HG03378 (cell line): ENCODE data around the gene BCAP31.
"Not testable (repeated sequence)": the region's sequence is repeated elsewhere in the genome, so short reads cannot be mapped to it uniquely, and the experiment has no call there.

Experiments used
- ATAC-seq: cut with Tn5 transposase; IDR thresholded peaks from one replicate; pipeline ENCODE4 v1.9.1; 2021; ENCODE audit warnings: mild to moderate bottlenecking, moderate library complexity; ENCODE audit not compliant: unreplicated experiment

BCAP31 gene

GRCh38 chrX:153763298-153763932 is 39.2 kb upstream of the BCAP31 start:
- no peak for ATAC-seq

GRCh38 chrX:153762626-153763173 is 38.5 kb upstream of the BCAP31 start:
- ATAC-seq: no peak

GRCh38 chrX:153761863-153762262 is 37.7 kb upstream of the BCAP31 start:
- ATAC-seq: no peak

- no peak for ATAC-seq
Observed at GRCh38 chrX:153755136-153755535, 30.9 kb upstream of the BCAP31 start.

- ATAC-seq: no peak
Observed at GRCh38 chrX:153750127-153750774, 26.1 kb upstream of the BCAP31 start.

- ATAC-seq: not testable (repeated sequence)
Observed at GRCh38 chrX:153749017-153749416, 24.8 kb upstream of the BCAP31 start.

- ATAC-seq: not testable (repeated sequence)
Observed at GRCh38 chrX:153746991-153747390, 22.8 kb upstream of the BCAP31 start.

- no peak for ATAC-seq
Observed at GRCh38 chrX:153746359-153746758, 22.2 kb upstream of the BCAP31 start.

- not testable (repeated sequence) for ATAC-seq
Observed at GRCh38 chrX:153745067-153745433, 20.9 kb upstream of the BCAP31 start.

GRCh38 chrX:153744210-153745066 is 20.3 kb upstream of the BCAP31 start:
- ATAC-seq: no peak

GRCh38 chrX:153743468-153744209 is 19.5 kb upstream of the BCAP31 start:
- not testable (repeated sequence) for ATAC-seq

- ATAC-seq: not testable (repeated sequence)
Observed at GRCh38 chrX:153742796-153743467, 18.7 kb upstream of the BCAP31 start.

GRCh38 chrX:153742111-153742510 is 17.9 kb upstream of the BCAP31 start:
- not testable (repeated sequence) for ATAC-seq

- ATAC-seq: no peak
Observed at GRCh38 chrX:153741446-153741845, 17.3 kb upstream of the BCAP31 start.

GRCh38 chrX:153740631-153741222 is 16.5 kb upstream of the BCAP31 start:
- ATAC-seq: no peak

GRCh38 chrX:153739754-153740486 is 15.7 kb upstream of the BCAP31 start:
- ATAC-seq: no peak

- no peak for ATAC-seq
Observed at GRCh38 chrX:153738056-153738605, 13.9 kb upstream of the BCAP31 start.

- ATAC-seq: no peak
Observed at GRCh38 chrX:153736871-153737441, 12.8 kb upstream of the BCAP31 start.
